K562 (cell line): ENCODE results near the gene LIPE. TPM values are rescaled to one million over a fixed set of nuclear protein-coding genes. Genes with fewer than 3 reads are reported as not detected.

ENCODE experiments used
- ATF6 ChIP-seq: sonication (generic); formaldehyde crosslinking; IDR thresholded peaks from 2 replicates; pipeline ENCODE4 v1.4.0; 2020; ENCODE audit warnings: mild to moderate bottlenecking, missing genetic modification reagents
- CREB3 ChIP-seq: fragments of 450-650 bp; conservative IDR thresholded peaks from 2 replicates; pipeline ENCODE4 v1.6.1; 2016; ENCODE audit warnings: missing genetic modification characterization, low read depth, mild to moderate bottlenecking, missing compliant biosample characterization, moderate library complexity
- CREB3L1 ChIP-seq: fragments of 450-650 bp; IDR thresholded peaks from 2 replicates; pipeline ENCODE4 v1.6.1; 2014; ENCODE audit warnings: low read depth, mild to moderate bottlenecking, moderate library complexity, borderline replicate concordance
- E2F8 ChIP-seq: fragments of 450-650 bp; IDR thresholded peaks from 2 replicates; pipeline ENCODE4 v1.7.1; 2018; ENCODE audit warnings: mild to moderate bottlenecking, low read depth; ENCODE audit not compliant: partially characterized antibody
- GABPA ChIP-seq: fragments of 200-800 bp; sonication (Bioruptor generic); conservative IDR thresholded peaks from 2 replicates; pipeline ENCODE4 v1.6.1; 2016; ENCODE audit warnings: low read depth, missing genetic modification characterization, missing compliant biosample characterization
- GABPB2 ChIP-seq: fragments of 250-450 bp; sonication (Bioruptor Pico); conservative IDR thresholded peaks from 2 replicates; pipeline ENCODE4 v1.5.1; 2021; ENCODE audit warnings: mild to moderate bottlenecking
- HNRNPL ChIP-seq: fragments of 200-400 bp; formaldehyde crosslinking; IDR thresholded peaks from 2 replicates; pipeline ENCODE4 v1.6.1; 2017; ENCODE audit warnings: low read depth, mild to moderate bottlenecking, low read length
- MTA3 ChIP-seq: fragments of 450-650 bp; formaldehyde crosslinking; IDR thresholded peaks from 2 replicates; pipeline ENCODE4 v1.6.1; 2017; ENCODE audit warnings: mild to moderate bottlenecking, borderline replicate concordance
- PBX2 ChIP-seq, 2 experiments: IDR thresholded peaks in 1 of 2; conservative IDR thresholded peaks in 1 of 2; 2 replicates each; pipeline ENCODE4 v1.6.1; 2016; ENCODE audit warnings: low read depth in 2 of 2, mild to moderate bottlenecking in 1 of 2, missing compliant biosample characterization in 1 of 2, missing genetic modification characterization in 1 of 2, moderate library complexity in 1 of 2
- RBM25 ChIP-seq: fragments of 200-400 bp; formaldehyde crosslinking; IDR thresholded peaks from 2 replicates; pipeline ENCODE4 v1.6.1; 2018; ENCODE audit warnings: low read length, low read depth, moderate library complexity; ENCODE audit not compliant: severe bottlenecking
- RNF2 ChIP-seq: sonication (generic); IDR thresholded peaks from 2 replicates; pipeline ENCODE4 v1.6.1; 2016
- SNIP1 ChIP-seq: fragments of 450-650 bp; IDR thresholded peaks from 2 replicates; pipeline ENCODE4 v1.7.1; 2017; ENCODE audit warnings: low read depth, mild to moderate bottlenecking
- TCFL5 ChIP-seq: fragments of 250-450 bp; sonication (Bioruptor Pico); conservative IDR thresholded peaks from 2 replicates; pipeline ENCODE4 v1.6.1; 2021; ENCODE audit warnings: mild to moderate bottlenecking, moderate library complexity, matching md5 sums
- ZNF282 ChIP-seq: sonication (generic); formaldehyde crosslinking; IDR thresholded peaks from 2 replicates; pipeline ENCODE4 v1.8.1; 2023; ENCODE audit warnings: missing genetic modification reagents
- polyA plus RNA-seq, 8 experiments: library from polyadenylated mRNA; depleted of rRNA in 4 of 8; stranded (reverse) in 5 of 8; unstranded in 3 of 8; fragments of >200 nt; fragmentation: Nextera tagmentation in 2 of 8; fragmentation: Illumina TruSeq in 1 of 8; extraction: Ambion mirVana in 2 of 8; extraction: Trizol in 1 of 8; gene quantifications; 2 replicates each; pipeline versions ENCODE4 v1.2.1 to v1.2.3, GENCODE V29; 2011 to 2014; ENCODE audit warnings: inconsistent platforms in 1 of 8, missing spikeins in 1 of 8
- total RNA-seq, 7 experiments: library from RNA; depleted of rRNA in 6 of 7; stranded (reverse); fragments of >200 nt in 6 of 7; fragmentation: Illumina TruSeq in 2 of 7; extraction: Trizol in 2 of 7; gene quantifications; 2 replicates each; pipeline versions ENCODE4 v1.2.1 to v1.2.3, GENCODE V29; 2011 to 2021; ENCODE audit warnings: low replicate concordance in 1 of 7

LIPE gene
- total and polyA plus RNA-seq, 9 of the 15 experiments (the other 6 are each of a cell fraction or from before 2014, with no cell fraction given) = 0.22 TPM; not detected in 8

GRCh38 chr19:42396381-42397262 lies 30.6 kb downstream of the LIPE start (continued):
- peak; percentile 94 for TF ChIP-seq RBM25
- TF ChIP-seq RNF2 = no peak
- no peak for TF ChIP-seq TCFL5 (CRISPR knock-in tag)
- TF ChIP-seq E2F8 = no peak
- TF ChIP-seq CREB3L1 = peak; percentile 77
- TF ChIP-seq CREB3 (tag) = no peak
- TF ChIP-seq SNIP1 = peak; percentile 93; the same call in 1 of the 2 replicates
- no peak for TF ChIP-seq HNRNPL
- 0 out of 2 replicates have a peak, but pooled peaks have one; percentile 24 for TF ChIP-seq GABPA
- TF ChIP-seq ATF6 (CRISPR knock-in tag) = 0 out of 2 replicates have a peak, but pooled peaks have one; percentile 73
- peak; percentile 88 for TF ChIP-seq PBX2 (CRISPR knock-in tag; IDR thresholded peaks at IDR 0.05; ENCODE audit: low read depth)
- TF ChIP-seq PBX2 (tag; conservative IDR thresholded peaks at IDR 0.05; ENCODE audit: low read depth) = peak; percentile 98
- TF ChIP-seq GABPB2 (CRISPR knock-in tag) = no peak
- TF ChIP-seq MTA3 = peak; percentile 82; the same call in 1 of the 2 replicates
- no peak for TF ChIP-seq ZNF282 (CRISPR knock-in tag)
